A673 (cell line): ENCODE results near the gene UBE2R2. TPM values are rescaled to one million over a fixed set of nuclear protein-coding genes. Genes with fewer than 3 reads are reported as not detected.

Source experiments
- BruUV-seq: library from RNA; stranded (reverse); fragments of 400-500 nt; replicated peaks from 2 replicates; lab custom pipeline; 2021; lab: Mats Ljungman, UMichigan
- CTCF ChIA-PET: fragments of 300-600 bp; sonication (Branson Sonifier 250); formaldehyde crosslinking; loops from one replicate; lab custom pipeline; 2022; ENCODE audit warnings: antibody characterized with exemption; lab: Charles Lee
- POLR2A ChIA-PET: fragments of 300-600 bp; sonication (Branson Sonifier 250); formaldehyde crosslinking; loops from one replicate; lab custom pipeline; 2022; ENCODE audit warnings: antibody characterized with exemption; ENCODE audit not compliant: low non-redundant PET; lab: Charles Lee
- DNase-seq: peaks from one replicate; pipeline ENCODE4 v3.0.0-alpha.2; 2015; ENCODE audit warnings: low spot score
- H3K27ac ChIP-seq: fragments of 200-600 bp; sonication (generic); 2 replicates; pipeline ENCODE4 v1.5.1; 2016; ENCODE audit warnings: mixed run types, low read depth, mild to moderate bottlenecking, mixed read lengths, antibody characterized with exemption, low read length; ENCODE audit not compliant: poor library complexity, severe bottlenecking
- H3K27me3 ChIP-seq: fragments of 200-600 bp; sonication (generic); replicated peaks from 2 replicates; pipeline ENCODE4 v1.6.1; 2017; ENCODE audit warnings: mixed run types, low read depth, mild to moderate bottlenecking, mixed read lengths, antibody characterized with exemption, low read length; ENCODE audit not compliant: insufficient read depth, poor library complexity
- H3K36me3 ChIP-seq: fragments of 200-600 bp; sonication (generic); 2 replicates; pipeline ENCODE4 v1.6.1; 2016; ENCODE audit warnings: mixed run types, mild to moderate bottlenecking, mixed read lengths, antibody characterized with exemption, low read length; ENCODE audit not compliant: insufficient read depth, poor library complexity, severe bottlenecking
- H3K4me1 ChIP-seq: fragments of 200-600 bp; sonication (generic); 2 replicates; pipeline ENCODE4 v1.6.1; 2017; ENCODE audit warnings: mixed run types, mild to moderate bottlenecking, mixed read lengths, antibody characterized with exemption, low read length; ENCODE audit not compliant: insufficient read depth, poor library complexity, severe bottlenecking
- H3K4me3 ChIP-seq: fragments of 200-600 bp; sonication (generic); 2 replicates; pipeline ENCODE4 v1.5.1; 2016; ENCODE audit warnings: low read depth, mixed run types, mild to moderate bottlenecking, mixed read lengths, low read length; ENCODE audit not compliant: poor library complexity, severe bottlenecking
- H3K9me3 ChIP-seq: fragments of 200-600 bp; sonication (generic); 2 replicates; pipeline ENCODE4 v1.6.1; 2016; ENCODE audit warnings: mixed run types, low read depth, mild to moderate bottlenecking, mixed read lengths, antibody characterized with exemption, low read length; ENCODE audit not compliant: poor library complexity, severe bottlenecking
- EZH2 ChIP-seq: fragments of 200-600 bp; sonication (generic); IDR thresholded peaks from 2 replicates; pipeline ENCODE4 v1.6.1; 2017; ENCODE audit warnings: borderline replicate concordance, low read depth, mild to moderate bottlenecking, mixed read lengths, antibody characterized with exemption, low read length; ENCODE audit not compliant: poor library complexity, severe bottlenecking
- intact Hi-C: fragments of 100-400 bp; cut with micrococcal nuclease; formaldehyde crosslinking; loops from one replicate; pipeline ENCODE4 v1.10.0; 2022; ENCODE audit not compliant: unreplicated experiment
- total RNA-seq: library from RNA; stranded (reverse); gene quantifications from 2 replicates; pipeline ENCODE4 v1.2.3, GENCODE V29; 2021
- TF ChIP-seq, protein P1 (sequence below): fragments of 300-800, 200-600 bp; sonication (generic); conservative IDR thresholded peaks from 2 replicates; pipeline ENCODE4 v1.5.1; 2017; ENCODE audit warnings: low read depth, mild to moderate bottlenecking, antibody characterized with exemption, low read length, moderate library complexity, mixed read lengths

Gene UBE2R2
- total RNA-seq, 1 experiment from 2014 or later, result 49.2 TPM

DNA sequence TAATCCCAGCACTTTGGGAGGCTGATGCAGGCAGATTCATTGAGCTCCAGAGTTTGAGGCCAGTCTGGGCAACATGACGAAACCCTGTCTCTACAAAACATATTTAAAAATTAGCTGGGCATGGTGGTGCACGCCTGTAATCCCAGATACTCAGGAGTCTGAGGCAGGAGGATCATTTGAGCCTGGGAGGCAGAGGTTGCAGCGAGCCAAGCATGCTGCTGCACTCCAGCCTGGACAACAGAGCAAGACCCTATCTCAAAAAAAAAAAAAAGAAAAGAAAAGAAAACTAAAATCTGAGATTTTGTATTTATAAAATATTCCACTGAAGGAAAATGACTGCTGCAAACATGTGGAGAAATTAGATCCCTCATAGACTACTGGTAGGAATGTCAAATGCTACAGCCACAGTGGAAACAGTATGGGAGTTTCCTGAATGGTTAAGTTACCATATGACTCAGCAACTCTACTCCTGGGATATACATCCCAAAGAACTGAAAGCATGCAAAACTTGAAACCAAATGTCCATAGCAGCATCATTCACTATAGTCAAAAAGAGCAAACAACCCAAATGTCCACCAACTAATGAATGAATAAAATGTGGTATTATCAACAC lies 125.6 kb downstream of the UBE2R2 start:
- no TSS peak for BruUV-seq
- intact Hi-C loops, result no loop called here
- no peak overlapping the region for H3K4me3 ChIP-seq
- peak; percentile 60 for DNase-seq
- CTCF ChIA-PET, result no interaction called here
- H3K36me3 ChIP-seq, result peaks cover 49% of the 10 kb centered on the region
- H3K4me1 ChIP-seq, result peaks cover 12% of the 10 kb centered on the region
- peak overlapping the region; percentile 45 for H3K27ac ChIP-seq
- H3K9me3 ChIP-seq, result no peaks in the 10 kb centered on the region
- no peaks in the 10 kb centered on the region for H3K27me3 ChIP-seq
- TF ChIP-seq, protein P1, sequence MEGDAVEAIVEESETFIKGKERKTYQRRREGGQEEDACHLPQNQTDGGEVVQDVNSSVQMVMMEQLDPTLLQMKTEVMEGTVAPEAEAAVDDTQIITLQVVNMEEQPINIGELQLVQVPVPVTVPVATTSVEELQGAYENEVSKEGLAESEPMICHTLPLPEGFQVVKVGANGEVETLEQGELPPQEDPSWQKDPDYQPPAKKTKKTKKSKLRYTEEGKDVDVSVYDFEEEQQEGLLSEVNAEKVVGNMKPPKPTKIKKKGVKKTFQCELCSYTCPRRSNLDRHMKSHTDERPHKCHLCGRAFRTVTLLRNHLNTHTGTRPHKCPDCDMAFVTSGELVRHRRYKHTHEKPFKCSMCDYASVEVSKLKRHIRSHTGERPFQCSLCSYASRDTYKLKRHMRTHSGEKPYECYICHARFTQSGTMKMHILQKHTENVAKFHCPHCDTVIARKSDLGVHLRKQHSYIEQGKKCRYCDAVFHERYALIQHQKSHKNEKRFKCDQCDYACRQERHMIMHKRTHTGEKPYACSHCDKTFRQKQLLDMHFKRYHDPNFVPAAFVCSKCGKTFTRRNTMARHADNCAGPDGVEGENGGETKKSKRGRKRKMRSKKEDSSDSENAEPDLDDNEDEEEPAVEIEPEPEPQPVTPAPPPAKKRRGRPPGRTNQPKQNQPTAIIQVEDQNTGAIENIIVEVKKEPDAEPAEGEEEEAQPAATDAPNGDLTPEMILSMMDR, result peak; percentile 32
- TF ChIP-seq EZH2, result no peak
- POLR2A ChIA-PET, result no interaction called here

GRCh38 chr9:33943389-33943788 lies 126.4 kb downstream of the UBE2R2 start:
- H3K27ac ChIP-seq, result peak overlapping the region; percentile 45
- H3K9me3 ChIP-seq, result no peaks in the 10 kb centered on the region
- no peak for TF ChIP-seq EZH2
- TF ChIP-seq, protein P1, result no peak
- no peak for DNase-seq
- ChIA-PET POLR2A (no interaction called here), CTCF (no interaction called here)
- no TSS peak for BruUV-seq
- no peaks in the 10 kb centered on the region for H3K27me3 ChIP-seq
- peaks cover 12% of the 10 kb centered on the region for H3K4me1 ChIP-seq
- intact Hi-C loops, result no loop called here
- no peak overlapping the region for H3K4me3 ChIP-seq
- H3K36me3 ChIP-seq, result peaks cover 56% of the 10 kb centered on the region

- BruUV-seq, result no TSS peak
- TF ChIP-seq, protein P1, result no peak
- TF ChIP-seq EZH2, result no peak
- no peaks in the 10 kb centered on the region for H3K9me3 ChIP-seq
- no peak for DNase-seq
- H3K4me3 ChIP-seq, result no peak overlapping the region
- ChIA-PET POLR2A (no interaction called here), CTCF (no interaction called here)
- no peak overlapping the region for H3K27ac ChIP-seq
- H3K4me1 ChIP-seq, result peaks cover 12% of the 10 kb centered on the region
- no peaks in the 10 kb centered on the region for H3K27me3 ChIP-seq
- H3K36me3 ChIP-seq, result peaks cover 44% of the 10 kb centered on the region
- intact Hi-C loops, result no loop called here
These were observed 130.0 kb downstream of the UBE2R2 start for GRCh38 chr9:33946779-33947535.
